Skeletal muscle cell (primary cell): Measurements from ENCODE around the gene ACSF2.

ENCODE experiments used
- DNase-seq: peaks from one replicate; pipeline ENCODE4 v3.0.0-alpha.2; 2010; ENCODE audit warnings: low read depth
- H3K4me3 ChIP-seq: 2 replicates; pipeline ENCODE4 v1.5.1; 2011; ENCODE audit warnings: low read depth, mild to moderate bottlenecking, control low read depth, low read length, moderate library complexity

The ACSF2 gene

DNA sequence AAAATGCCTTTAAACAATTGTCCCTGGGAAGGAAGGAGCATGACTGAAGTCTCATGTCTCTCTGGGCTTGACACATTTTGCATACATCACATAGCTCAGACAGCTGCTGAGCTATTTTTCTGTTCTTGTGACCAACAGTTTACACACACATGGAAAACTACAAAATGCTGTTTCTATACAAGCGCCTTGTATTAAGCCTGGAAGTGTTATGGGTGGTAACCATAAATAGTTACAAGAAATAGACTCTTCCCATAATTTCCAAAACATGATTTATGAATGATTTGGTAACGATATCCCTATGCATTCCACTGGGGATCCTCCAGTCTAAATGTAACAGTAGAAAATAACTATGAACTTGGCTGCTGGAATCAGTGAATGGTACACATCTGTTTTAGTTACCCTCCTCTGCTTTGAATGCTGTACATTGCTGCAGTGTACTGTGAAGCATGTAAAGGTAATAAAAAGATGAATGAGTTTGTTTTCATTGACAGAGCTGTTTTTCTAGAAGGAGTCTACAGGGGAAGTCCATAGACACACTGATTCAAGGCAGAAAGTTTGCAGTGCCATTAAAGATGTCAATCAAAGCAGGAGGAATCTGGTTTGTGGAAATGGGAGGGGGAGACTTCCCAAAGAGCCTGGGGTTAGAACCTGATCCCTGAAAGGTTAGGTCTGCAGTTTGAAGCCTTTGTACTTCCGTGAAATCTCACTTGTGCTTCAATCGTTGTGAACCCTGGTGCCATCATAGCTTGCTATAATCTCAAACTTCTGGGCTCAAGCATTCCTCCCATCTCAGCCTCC, 5.0 kb downstream of the ACSF2 start:
- H3K4me3 ChIP-seq, result no peak overlapping the region
- no peak for DNase-seq

GRCh38 chr17:50432125-50432762, 6.2 kb downstream of the ACSF2 start:
- DNase-seq, result no peak
- H3K4me3 ChIP-seq, result no peak overlapping the region

DNA sequence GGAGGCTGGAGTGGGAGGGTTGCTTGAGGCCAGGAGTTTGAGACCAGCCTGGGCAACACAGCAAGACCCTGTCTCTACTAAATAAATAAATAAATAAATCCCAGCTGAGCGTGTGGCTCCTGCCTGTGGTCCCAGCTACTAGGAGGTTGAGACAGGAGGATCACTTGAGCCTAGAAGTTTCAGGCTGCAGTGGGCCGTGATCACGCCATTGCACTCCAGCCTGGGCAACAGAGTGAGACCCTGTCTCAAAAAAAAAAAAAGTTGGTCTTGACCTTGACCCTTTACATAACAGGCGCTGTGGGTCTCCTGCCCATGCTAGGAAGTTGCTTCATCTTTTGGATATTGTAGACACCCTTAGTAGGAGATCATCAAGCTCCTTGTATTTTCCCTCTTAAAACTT, 11.4 kb downstream of the ACSF2 start:
- DNase-seq, result no peak

GRCh38 chr17:50439008-50439407, 13.0 kb downstream of the ACSF2 start:
- no peak overlapping the region for H3K4me3 ChIP-seq
- no peak for DNase-seq

More for the DNA sequence above, 11.4 kb downstream of the ACSF2 start:
- H3K4me3 ChIP-seq, result no peak overlapping the region

GRCh38 chr17:50440172-50440837, 14.3 kb downstream of the ACSF2 start:
- H3K4me3 ChIP-seq, result no peak overlapping the region
- DNase-seq, result no peak

DNA sequence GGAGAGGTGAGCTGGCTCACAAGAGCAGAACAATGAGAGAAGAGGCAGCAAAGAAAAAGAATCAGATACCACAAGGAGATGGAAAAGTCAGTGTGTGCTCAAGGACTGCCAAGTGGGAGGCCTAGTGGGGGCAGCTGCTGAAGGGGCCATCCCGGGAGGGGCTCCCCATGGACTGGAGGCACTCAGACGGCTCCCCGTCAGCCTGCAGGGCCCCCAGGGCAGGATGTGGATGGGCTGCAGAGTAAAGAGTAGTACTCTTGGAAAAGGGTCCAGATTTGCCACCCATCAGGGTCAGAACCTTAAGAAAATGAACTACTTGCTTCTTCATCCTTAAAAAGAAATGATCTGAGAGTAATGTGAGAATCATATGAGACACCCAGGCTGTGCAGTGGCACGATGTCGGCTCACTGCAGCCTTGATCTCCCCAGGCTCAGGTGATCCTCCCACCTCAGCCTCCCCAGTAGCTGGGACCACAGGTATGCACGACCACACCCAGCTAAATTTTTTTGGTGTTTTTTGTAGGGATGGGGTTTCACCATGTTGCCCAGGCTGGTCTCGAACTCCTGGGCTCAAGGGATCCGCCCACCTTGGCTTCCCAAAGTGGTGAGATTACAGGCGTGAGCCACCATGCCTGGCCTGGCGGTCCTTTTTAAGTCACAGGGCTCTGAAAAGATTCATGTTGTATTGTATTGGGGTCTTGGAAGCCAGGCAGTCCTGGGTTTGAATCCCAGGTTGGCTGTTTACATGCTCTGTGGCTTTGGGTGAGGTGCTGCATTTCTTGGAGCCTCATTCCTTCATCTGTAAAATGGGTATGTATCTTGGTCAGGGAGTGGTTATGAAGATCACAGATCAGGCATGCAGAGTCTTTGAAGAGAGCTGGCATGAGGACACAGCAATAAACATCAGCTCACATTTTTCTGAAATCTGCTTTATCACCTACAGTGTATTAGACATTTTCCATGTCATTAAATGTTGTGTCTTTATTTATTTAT, 15.1 kb downstream of the ACSF2 start:
- no peak overlapping the region for H3K4me3 ChIP-seq
- DNase-seq, result no peak

GRCh38 chr17:50443505-50443974, 17.5 kb downstream of the ACSF2 start:
- DNase-seq, result no peak
- no peak overlapping the region for H3K4me3 ChIP-seq

- DNase-seq, result no peak
- H3K4me3 ChIP-seq, result no peak overlapping the region
Measured at GRCh38 chr17:50444841-50445715, 19.1 kb downstream of the ACSF2 start.

DNA sequence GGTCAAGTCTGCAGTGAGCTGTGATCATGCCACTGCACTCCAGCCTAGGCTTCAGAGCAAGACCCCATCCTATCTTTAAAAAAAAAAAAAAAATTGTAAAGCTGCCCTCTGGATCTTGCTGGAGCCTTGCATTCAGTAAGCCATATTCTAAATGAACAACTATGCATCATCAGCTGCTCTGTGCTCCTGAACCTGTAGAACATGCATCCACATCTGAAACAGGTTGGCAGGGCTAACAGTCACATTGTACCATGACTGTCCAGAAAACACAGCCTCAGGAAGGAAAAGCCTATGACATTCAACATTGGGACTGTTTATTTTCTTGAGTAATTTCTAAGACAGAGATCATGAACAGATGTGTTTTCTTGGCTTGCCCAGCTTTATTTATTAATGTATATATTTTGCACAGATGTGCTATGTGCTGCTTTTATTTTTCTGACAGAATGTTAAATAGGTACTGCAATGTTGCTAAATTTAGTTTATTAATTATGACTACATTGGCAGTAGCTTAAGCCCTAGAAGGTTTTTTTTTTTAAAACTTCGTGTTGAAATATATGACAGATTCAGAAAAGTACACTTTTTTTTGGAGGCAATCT, 19.8 kb downstream of the ACSF2 start:
- no peak overlapping the region for H3K4me3 ChIP-seq
- no peak for DNase-seq

GRCh38 chr17:50447870-50448595, 22.0 kb downstream of the ACSF2 start:
- H3K4me3 ChIP-seq, result no peak overlapping the region
- no peak for DNase-seq

DNA sequence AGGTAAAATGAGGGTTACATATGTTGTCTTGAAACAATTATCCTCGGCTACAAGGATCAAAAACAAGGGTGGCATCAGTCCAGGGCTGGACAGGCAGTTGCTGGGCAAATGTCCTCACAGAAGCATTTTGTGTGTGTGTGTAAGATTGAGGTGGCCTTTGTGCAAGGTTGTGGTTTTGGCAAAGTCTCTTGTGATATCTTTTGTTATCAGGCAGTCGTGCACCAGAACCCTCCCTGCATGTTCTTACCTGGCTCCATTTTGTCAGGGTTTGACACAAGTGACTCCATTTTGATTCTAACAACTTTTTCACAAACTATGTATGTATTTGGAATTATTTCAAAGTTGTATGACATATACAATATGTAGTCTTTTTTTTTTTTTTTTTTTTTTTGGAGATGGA, 22.6 kb downstream of the ACSF2 start:
- no peak overlapping the region for H3K4me3 ChIP-seq
- no peak for DNase-seq

DNA sequence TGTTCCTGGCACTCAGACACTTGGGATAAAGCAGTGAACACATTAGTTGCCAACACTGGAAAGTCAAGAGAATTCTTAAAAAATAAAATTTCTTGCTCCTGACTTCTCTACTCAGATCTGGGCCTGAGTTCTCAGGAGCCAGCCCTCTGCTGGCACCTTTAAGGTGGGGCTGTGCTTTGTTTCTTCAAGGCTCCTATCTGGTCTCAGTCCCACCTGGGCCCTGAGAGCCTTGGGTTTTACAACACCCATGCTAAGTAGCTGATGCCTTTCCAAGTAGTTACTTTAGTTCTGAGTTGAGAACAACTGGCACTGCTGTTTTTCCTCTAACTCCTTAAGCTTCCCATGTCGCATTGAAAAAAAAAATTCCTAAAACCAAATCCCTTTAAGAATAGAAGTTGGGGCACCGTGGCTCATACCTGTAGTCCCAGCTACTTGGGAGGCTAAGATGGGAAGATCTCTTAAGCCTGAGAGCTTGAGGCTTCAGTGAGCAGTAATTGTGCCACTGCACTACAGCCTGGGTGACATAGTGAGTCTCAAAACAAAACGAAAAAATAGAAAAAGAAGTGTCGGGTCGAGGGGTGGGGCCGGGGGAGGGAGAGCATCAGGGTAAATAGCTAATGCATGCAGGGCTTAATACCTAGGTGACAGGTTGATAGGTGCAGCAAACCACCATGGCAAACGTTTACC, 26.1 kb downstream of the ACSF2 start:
- DNase-seq, result no peak
- no peak overlapping the region for H3K4me3 ChIP-seq

GRCh38 chr17:50452630-50453300, 26.7 kb downstream of the ACSF2 start:
- H3K4me3 ChIP-seq, result no peak overlapping the region
- no peak for DNase-seq

DNA sequence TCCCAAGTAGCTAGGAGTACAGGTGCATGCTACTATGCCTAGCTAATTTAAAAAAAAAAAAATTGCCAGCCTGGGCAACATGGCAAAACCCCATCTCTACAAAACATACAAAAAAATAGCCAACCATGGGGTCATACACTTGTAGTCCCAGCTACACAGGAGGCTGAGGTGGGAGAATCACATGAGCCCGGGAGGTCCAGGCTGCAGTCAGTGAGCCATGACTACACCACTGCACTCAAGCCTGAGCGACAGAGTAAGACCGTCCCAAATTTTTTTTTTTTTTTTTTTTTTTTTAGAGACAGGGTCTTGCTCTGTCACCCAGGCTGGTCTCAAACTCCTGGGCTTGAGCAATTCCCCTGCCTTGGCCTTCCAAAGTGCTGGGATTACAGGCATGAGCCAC, 27.9 kb downstream of the ACSF2 start:
- no peak overlapping the region for H3K4me3 ChIP-seq
- no peak for DNase-seq

GRCh38 chr17:50457621-50458020, 31.6 kb downstream of the ACSF2 start:
- no peak for DNase-seq
- no peak overlapping the region for H3K4me3 ChIP-seq

DNA sequence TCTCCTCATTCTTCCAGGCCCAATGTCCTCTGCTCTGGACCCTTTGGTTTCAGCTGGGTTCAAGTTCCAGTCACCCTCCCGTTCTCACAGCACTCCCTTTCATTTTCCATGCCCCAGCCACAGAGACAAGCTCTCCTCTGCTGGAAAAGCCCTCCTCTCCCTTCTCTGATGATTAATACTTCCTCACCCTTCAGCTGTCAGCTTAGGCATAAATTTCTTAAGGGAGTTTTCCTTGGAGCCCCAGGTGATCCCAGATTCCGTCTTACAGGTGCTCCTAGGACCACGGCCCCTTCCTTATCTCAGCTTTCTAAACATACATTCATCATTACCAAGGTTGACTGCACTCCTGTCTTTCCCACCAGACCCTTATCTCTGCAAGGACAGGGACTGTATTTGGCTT, 32.3 kb downstream of the ACSF2 start:
- no peak for DNase-seq
- no peak overlapping the region for H3K4me3 ChIP-seq
